Liver (tissue), 3 donors: Measurements from ENCODE around the gene MAP3K20.

Experiments used
- CTCF ChIP-seq: fragments of 150-350 bp; IDR thresholded peaks from 2 replicates; pipeline ENCODE4 v1.5.1; 2017; ENCODE audit warnings: improper control_type of control experiment, low read depth, low read length; ENCODE audit not compliant: missing input control
- TAF1 ChIP-seq: conservative IDR thresholded peaks from 2 replicates; pipeline ENCODE4 v1.6.1; 2016; ENCODE audit warnings: antibody characterized with exemption, mild to moderate bottlenecking
- donor health status: healthy.
- donor health status: healthy.

DNA sequence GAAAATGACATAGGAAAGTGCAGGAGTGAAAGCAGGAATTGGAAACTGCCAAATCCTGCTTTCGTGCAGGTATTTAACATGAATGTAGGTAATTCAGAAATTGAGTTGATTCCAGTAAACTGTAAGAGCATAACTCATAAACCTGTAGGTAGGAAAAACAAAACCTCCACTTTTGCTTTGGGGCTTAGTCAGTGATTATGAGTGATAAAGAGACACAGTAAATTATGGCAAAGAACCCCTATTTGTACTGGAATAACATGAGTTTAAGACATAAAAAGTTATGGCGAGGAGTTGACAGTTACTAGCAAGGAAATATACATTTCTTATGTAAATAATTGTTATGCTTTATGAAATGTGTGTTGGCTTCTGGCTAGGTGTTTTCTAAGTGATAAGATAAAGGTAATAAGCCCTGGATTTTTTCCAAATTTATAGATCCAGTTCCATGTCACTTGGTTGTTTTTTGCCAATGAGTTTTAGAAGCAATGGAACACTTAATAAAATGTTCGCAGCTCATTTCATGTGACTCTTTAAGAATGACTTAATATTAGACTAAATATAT lies 17.3 kb downstream of the MAP3K20 start:
- TF ChIP-seq CTCF (no peak), TAF1 (no peak)
